HPDE6-E6E7 (cell line): ENCODE data around the gene ACAD8.

Experiments
- DNase-seq: peaks from one replicate; pipeline ENCODE4 v3.0.0; 2011; ENCODE audit warnings: missing footprints; ENCODE audit errors: extremely low spot score

ACAD8 gene

DNA sequence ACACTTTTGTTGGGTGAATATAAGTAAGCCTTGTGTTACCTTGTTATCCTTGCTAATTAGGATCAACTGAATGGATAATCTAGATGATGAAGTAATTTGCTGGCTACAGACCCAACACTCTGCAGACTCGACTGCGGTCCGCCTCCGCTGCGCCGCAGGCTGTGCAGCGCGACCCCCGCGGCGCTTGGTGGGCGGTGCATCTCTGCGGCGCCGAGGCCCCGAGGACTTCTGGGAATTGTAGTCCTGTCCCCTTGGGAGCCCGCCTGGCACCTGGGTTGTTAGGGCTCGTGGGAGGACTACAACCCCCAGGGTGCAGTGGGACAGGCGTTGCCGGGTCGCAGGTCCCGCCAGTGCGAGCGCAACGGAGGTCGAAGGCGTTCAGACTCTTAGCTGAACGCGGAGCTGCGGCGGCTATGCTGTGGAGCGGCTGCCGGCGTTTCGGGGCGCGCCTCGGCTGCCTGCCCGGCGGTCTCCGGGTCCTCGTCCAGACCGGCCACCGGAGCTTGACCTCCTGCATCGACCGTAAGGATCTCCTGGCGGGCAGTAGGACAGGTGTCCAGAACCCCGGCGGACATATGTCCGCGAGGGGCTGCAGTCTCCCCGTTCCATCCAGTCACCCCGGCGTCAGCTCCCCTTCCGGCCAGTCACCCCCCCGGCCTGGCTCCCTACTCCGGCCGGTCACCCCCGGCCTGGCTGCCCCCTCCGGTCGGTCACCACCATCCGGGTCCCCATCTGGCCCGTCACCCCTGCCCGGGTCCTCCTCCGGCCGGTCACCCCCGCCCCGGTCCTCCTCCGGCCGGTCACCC lies at the start of gene ACAD8, which contains the start of gene THYN1:
ACAD8 (plus strand) TSS at position 381 of the 806 bp plus-strand sequence; CDS start at position 414, 33 bp downstream.
THYN1 (minus strand) TSS at position 165 of the 806 bp plus-strand sequence. CDS start 470 bp downstream, outside the sequence.
- DNase-seq = peak; percentile 95

DNA sequence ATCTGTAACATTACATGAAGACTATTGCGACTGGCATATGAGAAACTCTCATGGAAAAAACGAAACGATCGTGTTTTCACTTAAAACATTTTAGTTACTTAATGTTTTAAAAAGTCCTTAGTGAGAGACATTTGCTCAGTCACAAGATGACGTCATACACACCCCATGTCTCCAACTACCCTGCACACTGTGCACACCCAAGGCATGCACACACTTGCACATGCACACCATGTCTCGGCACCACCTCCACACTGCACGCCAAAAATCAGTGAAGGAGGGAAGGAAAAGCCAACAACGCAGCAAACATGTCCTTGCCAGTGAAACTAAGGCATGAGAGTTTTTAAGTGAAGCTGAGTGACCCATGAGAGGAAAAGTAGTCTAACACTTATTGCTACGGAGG lies 47.6 kb upstream of the ACAD8 start:
- DNase-seq = no peak

DNA sequence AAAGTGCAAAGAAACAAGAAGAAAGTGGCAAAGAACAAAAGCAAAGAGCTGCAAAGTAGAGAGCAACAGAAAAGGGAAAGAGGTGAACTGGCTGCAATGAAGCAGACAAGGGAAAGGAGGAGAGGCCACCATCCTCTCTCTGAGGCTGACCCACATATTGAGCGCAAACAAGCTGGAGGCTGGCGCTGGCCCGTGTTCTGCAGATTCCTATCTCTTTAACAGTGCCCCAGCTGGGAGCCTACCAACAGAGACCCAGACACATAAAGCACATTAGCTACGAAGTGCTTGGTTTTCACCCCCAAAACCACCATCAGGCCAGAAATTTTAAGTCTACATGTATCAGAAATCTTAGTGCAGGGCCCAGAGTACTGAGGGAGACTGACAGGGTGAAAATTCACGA lies 47.2 kb upstream of the ACAD8 start:
- DNase-seq = no peak

DNA sequence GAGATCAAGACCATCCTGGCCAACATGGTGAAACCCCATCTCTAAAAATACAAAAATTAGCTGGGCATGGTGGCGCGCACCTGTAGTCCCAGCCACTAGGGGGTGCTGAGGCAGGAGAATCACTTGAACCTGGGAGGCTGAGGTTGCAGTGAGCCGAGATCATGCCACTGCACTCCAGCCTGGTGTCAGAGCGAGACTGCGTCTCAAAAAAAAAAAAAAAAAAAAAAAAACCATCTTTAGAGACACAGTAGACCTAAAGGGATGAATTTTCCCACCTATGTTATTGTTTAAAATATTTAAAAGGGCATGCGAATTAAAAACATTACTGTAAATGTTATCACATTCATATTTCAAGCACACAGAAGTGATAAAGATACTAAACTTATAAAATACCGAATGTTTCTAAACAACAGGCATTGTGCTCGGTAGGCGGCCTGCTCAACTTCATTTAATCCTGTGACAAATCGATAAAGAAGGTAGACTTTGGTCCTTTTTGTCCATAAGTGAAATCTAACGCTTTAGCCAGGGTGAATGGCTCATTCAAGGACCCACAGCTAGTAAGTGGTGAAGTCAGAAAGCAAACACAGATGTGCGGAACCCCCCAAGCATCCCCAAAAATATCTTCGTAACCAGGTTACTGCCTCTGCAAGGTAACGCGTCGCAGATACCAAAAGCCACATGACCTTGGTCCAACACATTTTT lies 45.7 kb upstream of the ACAD8 start:
- DNase-seq = no peak

DNA sequence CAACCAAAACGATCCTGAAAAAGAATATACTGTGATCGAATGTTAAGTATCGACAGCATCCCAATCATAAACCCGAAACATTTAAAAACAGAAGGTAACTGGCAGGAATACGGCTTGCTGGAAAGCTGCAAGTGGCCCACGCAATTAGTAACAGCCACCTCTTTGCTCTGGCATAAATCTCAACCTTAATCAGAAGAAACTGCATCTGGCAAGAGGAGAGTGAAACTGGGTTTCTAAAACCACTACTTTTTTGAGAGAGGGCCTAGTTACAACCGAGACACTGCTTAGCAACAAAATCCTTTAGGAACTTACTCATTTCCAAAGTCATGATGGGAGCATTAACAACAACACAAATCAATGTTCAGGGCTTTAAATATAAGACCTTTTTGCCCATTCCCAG lies 37.5 kb upstream of the ACAD8 start:
- no peak for DNase-seq

DNA sequence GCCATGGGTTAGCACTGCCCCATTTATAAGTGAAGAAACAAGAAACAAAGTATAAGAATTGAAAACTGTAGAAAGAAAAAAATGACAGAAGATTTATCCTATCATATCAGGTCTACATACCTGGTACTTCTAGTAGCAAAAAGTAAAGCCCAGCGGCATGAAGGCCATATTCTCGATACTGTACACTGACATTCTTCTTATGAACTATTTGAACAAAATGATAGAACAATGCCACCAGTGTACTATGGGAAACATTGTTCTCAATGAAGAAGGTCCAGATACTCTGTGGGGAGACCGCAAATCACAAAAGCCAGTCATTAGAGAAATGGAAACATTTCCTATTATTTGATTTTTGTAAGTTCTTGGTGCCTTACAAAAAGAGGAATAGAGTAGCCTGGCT lies 36.6 kb upstream of the ACAD8 start:
- no peak for DNase-seq

DNA sequence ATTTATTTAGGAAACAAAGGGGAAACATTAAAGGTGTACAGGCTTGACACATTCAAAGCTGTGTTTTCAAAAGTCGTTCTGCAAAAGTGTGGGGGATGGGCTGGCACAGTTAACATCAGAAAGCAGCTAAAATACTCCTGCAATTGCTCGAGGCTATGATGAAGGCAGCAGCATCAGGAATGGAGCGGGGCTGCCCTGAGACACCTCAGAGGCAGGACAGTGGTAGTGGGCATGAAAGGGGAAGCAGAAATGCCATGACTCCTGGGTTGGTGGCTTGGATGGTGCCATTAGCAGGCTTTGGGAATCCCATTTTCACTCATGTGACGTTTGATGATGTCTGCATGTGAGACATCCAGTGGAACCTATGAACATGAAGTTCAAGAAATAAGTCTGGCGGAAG lies 30.2 kb upstream of the ACAD8 start:
- DNase-seq = no peak

DNA sequence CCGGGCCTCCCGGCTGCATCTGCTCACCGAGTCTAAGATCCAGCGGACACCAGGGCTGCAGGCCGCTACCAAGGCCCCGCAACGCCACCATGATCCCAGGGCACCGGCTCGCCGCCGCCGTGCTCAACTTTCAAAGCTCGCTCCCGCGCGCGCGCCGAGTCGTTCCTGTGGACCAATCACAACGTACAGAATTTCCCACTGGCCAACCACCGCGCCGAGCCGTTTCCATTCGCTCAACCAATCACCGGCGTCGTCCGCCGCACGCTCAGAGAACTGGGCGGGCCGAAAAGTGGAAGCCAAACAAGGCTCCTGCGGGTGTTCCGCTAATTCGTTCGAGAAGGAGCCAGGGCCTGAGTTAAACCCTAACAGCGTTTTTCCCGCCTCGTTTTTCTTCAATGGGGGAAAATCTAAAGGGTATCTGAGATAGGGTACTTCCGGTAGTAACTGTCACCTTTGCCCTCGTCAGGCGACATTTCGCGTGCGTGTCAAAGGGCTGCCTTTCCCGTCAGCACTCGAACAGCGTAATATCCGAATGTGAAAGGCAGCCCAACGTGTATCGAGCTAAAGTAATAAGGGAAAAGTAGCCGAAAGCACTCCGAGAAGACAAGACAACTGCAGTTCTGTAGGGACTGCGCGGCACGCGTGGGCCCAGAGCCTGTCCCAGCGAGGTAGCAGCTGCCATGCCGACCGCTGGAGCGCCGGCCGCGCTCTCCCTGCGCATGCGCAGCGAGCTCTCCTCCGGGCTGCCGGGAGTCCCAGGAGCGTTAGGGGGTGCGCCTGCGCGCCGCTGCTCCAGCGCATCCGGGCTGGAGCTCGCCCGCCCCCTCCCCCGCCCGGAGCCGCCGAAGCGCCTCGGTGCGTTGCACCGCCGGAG lies 29.3 kb upstream of the ACAD8 start, which contains the start of the genes NCAPD3 and VPS26B:
NCAPD3 (minus strand) TSS at position 132 of the 874 bp plus-strand sequence; CDS start at position 91, 41 bp downstream.
VPS26B (plus strand) TSS at position 836 of the 874 bp plus-strand sequence. CDS start 452 bp downstream, outside the sequence.
- DNase-seq = peak; percentile 99

DNA sequence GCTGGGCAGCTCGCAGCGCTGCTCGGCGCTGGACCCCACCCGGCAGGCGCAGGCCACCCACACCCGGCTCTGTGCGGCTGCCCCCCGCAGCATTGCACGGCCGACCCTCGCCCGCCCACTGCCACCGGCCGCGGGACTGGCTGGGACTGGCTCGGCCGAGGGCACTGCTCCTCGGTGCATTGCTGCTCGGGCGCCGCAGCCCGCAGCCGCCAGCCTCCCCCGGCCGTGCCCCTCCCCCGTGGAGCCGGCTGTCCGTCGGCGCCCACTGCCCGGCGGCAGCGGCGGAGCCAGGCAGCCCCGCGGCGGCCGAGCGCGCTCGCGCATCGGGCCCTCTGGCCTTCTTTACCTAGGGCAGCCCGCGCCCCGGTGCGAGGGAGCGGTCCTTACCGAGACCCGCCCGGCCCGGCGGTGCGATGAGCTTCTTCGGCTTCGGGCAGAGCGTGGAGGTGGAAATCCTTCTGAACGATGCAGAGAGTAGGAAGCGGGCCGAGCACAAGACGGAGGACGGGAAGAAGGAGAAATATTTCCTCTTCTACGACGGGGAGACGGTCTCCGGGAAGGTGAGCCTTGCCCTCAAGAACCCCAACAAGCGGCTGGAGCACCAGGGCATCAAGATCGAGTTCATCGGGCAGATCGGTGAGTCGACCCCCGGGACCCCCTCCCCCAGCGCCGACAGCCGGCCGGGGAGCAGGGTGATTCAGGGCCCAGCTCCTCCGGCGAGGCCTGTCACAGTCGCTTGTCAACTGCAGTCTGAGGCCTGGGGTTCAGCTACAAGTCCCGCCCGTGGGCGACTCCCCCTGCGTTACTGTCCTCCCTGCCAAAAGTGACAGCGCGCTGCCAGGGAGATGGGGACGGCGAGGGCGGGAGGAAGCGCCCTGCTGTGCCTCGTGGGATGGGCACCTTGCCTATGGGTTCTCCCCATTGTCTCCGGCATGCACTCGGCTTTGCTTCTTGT lies 28.4 kb upstream of the ACAD8 start:
- DNase-seq = peak; percentile 12

DNA sequence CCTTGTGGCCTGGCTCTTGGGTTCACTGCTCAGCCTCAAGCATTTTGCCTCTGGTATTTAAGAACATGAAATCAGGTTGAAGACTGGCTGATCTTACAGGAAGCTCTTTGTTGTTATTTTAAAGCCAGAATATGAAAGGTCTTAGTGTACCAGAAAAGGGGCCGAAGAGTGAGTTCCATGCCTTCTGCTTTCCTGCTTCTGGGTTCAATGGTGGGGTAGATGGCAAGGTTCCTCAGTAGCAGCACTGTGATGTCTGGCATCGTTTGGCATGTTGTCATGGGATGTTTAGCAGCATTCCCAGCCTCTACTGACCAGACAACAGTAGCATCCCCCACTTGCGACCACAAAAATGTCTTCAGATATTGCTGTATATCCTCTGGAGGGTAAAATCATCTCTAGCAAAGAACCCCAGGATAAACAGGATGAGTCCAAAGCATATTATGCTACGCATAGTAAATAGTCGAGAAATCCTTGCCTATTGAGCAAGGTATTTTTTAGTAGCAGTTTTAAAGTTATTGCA lies 26.5 kb upstream of the ACAD8 start:
- no peak for DNase-seq

DNA sequence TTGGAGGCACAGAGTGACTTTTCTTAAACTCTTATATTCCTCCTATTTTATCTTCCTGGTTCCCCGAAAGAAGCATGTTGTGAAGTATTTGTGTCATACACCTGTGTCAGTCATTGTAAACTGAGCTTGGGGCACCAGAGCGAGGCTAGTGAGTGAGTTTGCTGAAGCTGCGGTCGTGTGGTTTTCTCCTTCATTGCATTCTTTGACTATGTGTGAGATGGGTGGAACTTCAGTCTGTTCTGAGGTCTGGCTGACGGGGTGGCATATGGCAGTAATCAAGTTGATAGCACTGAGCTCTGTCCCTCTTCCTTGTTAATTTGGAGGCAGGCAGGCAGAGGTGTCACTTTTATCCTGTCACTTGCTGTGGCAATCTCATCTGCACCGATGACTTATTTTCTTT lies 24.7 kb upstream of the ACAD8 start:
- DNase-seq = no peak

DNA sequence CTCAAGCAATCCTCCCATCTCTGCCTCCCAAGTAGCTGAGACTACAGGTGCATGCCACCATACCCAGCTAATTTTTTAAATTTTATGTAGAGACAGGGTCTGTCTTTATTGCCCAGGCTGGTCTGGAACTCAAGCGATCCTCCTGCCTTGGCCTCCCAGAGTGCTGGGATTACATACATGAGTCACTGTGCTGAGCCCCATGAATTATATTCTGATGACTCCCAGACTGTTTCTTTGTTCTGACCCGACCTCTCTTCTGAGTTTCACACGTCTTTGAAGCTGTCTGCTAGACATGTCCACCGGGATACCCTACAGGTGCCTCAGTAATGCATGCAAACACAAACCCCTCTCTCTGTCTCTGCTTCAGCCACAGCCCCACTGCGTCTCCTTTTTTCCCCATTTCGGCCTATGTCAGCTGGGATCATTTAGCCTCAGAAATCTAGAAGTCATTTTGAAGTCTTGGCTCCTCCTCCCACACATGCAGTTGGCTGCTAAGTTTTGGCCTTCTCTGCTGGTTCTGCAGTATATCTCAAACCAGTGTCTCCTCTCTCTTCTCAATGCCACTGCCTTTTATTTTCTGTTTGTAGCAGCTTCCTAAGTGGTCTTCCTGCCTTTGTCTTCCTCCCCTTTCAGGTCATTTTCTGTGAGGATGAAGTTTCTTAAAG lies 24.1 kb upstream of the ACAD8 start:
- DNase-seq = no peak

DNA sequence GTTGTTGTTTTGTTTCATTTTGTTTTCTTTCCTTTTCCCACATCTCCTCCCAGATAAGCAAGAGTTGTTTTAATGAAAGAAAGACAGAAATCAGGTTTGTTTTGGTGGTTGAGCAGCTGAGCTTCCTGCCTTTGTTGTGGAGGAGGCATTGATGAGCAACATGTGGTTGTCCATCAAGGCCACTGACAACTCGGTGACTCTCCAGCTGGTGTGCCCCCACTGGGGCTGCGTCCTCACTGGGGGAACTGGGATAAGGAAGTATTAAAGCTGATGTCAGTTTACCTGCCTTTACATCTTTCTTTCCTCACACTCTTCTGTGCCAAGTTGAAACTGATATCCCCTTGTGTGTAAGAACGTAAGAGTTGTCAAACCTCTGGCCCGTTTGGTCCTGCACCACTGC lies 23.0 kb upstream of the ACAD8 start:
- DNase-seq = no peak

DNA sequence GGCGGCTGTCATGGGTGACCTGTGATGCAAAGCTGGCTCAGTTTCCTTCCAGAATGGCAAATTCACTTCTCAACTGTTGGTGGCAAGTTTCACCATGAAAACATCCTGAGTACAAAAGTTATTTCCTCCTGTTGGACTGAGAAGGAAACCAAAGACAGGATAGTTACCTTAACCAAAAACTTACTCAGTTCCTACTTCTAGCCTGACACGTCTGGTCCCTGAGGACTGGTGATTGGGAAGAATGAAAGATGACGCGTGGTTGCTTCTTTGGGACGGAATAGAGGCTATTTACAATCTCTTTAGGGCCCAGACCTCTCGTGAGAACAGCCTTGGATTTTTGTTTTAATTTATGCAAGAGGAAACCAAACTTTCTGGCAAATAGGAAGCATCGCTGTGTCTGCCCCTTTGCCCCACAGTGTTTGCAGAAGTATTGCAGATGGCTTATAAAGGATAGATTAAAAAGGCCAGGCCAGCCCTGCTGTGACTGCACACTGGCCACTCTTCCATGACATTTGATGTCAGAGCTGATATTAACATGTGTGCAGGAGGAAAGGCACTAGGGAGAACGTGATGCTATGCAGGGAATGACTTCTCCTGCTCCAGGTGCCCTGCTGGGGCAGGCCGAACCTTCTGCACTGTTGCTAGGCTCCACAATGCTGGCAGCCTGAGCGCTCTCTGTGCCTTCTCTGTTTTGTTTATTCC lies 21.3 kb upstream of the ACAD8 start:
- DNase-seq = no peak

DNA sequence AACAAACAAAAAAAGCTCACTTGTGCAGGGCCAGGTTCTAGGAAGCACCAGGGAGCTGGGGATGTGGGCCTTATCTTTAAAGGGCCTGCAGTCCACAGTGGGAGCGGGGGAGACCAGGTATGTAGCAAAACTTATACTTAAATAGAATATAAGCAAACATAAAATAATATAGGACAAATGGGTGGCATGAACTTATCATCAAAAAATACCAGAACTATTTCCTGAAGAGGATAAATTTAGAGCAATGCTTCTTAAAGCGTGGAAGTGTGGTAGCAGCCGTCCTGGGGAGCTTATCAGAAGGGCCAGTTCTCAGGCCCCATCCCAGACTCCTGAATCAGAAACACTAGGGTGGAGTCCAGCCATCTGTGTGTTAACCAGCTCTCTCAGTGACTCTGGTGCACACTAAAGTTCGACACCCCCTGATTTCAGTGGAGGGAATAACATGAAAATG lies 19.6 kb upstream of the ACAD8 start:
- no peak for DNase-seq

DNA sequence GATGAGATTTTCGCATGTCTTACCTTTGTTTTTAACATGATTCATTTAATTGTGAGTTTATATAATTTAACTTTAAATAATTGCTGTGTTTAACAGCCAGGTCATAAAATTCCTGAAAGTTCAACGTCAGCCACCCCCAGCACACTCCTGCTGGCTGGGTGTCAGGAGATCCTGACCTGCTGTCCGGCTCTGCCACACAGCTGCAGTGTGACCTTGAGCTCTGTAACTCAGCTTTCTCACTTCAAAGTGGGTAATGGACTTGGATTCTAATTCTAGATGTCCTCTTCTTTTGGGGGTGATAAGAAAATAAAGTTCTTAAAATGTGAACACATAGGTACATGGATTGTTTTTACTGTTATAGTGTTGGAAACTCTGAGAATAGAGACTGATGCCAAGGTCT lies 18.0 kb upstream of the ACAD8 start:
- DNase-seq = no peak

DNA sequence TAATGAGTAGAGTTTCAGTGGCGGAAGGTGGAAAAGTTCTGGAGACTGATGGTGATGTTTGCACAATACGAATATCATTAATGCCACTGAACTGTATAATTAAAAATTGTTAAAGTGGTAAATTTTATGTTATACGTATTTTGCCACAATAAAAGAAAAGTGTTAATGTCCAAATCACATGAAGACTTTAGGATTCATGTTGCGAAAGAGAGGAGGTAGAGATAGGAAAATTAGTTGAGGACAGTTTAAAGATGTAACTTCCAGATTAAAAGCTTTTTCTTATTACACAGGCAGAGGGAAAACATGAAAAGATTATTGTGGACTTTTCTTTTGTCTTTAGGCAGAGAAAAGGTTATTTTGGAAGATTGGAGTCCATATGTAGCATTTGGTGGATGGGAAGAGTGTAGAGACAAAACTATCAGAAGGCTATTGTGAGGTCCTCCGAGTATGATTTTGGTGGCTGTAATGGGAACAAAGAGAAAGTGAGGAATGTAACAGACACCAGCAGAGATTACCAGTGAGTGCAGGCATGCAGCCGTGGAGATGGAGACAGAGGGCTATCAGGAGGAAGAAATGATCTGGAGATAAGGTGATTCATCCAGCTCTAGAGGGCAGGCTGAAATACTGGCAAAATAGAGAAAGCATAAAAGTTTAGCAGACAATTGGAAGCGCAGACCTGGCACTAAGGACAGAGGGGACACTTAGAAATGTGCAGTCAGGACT lies 16.4 kb upstream of the ACAD8 start:
- no peak for DNase-seq

DNA sequence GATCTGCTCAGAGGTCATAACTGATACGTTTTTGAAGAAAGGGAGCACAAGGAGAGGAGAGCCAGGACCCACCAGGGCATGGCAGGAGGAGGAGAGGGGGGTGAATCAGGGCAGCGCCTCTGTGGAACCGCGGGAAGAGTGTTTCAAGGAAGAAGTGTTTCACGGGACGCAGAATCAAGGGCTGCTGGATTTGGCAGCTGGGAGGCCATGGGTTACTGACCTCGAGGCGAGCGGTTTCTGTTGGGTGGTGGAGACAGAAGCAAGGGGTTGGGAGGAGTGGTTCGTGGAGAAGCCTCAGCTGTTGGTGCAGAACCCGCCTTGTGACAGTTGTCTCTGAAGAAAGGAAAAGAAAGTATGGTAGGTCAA lies 15.8 kb upstream of the ACAD8 start:
- DNase-seq = no peak

DNA sequence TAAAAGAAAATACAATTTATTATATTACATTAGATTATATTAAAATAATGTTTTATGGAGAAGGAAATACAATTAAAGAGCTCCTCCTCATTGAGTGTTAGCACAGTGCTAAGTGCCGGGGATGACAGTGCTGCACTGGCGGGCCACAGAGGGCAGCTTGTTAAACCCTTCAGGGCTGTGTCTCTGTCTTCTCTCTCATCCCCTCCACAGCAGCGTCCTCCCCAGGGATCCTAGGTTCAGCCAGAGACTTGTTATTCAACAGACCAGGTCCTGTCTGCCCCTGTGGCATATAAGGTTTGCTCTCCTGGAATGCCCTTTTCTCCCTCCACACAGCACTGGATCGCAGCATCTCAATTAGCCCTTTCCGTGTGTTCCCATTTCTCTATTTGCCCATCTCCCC lies 14.4 kb upstream of the ACAD8 start:
- DNase-seq = no peak
